ENCODE data around the gene BLOC1S2. TPM values are rescaled to one million over a fixed set of nuclear protein-coding genes. Genes with fewer than 3 reads are reported as not detected.

BLOC1S2 gene
- total and polyA plus RNA-seq, 2 of the 8 experiments (the other 6 are each of a cell fraction or from before 2014, with no cell fraction given): 25.1 to 50.6 TPM

- H4K5ac ChIP-seq (ENCODE audit: insufficient read length, low read depth, low read length): no peak overlapping the region
- no peak overlapping the region for H2BK15ac ChIP-seq (ENCODE audit: low read length)
- H4K20me1 ChIP-seq (replicated peaks in 1 of 2; ENCODE audit: control insufficient read depth in 1 of 2, insufficient read depth in 2 of 2, low read length in 2 of 2): no peaks in the 10 kb centered on the region
- no peak overlapping the region for H3K4me2 ChIP-seq (ENCODE audit: insufficient read depth in 1 of 2, low read depth in 2 of 2, low read length in 2 of 2)
- H3K9me3 ChIP-seq (ENCODE audit: insufficient read depth in 2 of 2, low read depth in 1 of 2, low read length in 1 of 2): peaks cover 0 to 4% of the 10 kb centered on the region in 2 experiments; a peak in 2 of 4 replicates
- DNase-seq (ENCODE audit: low read depth in 1 of 2, low spot score in 2 of 2) (no peak), FAIRE-seq (peak; percentile 99)
- H3K27me3 ChIP-seq (replicated peaks in 1 of 4; ENCODE audit: control insufficient read depth in 3 of 4, extremely low read depth in 1 of 4, insufficient read depth in 3 of 4, low read length in 3 of 4): no peaks in the 10 kb centered on the region
- H3K18ac ChIP-seq (ENCODE audit: extremely low read depth, low read length): no peak overlapping the region
- H3K23ac ChIP-seq (ENCODE audit: insufficient read length): no peak overlapping the region
- H3K56ac ChIP-seq (replicated peaks; ENCODE audit: insufficient read length, low read depth, low read length): no peak overlapping the region
- ChIA-PET CTCF (ENCODE audit: partially characterized antibody) (interaction anchor here (0.6 to 2.3 kb wide), 17 partner anchors 9 to 205 kb away, joined by 3 to 12 read pairs (median 3); partner anchors contain the start of genes PKD2L1 and WNT8B), POLR2A (ENCODE audit: partially characterized antibody) (interaction anchor here (0.9 kb wide), 2 partner anchors 17 to 43 kb away, joined by 3 to 5 read pairs; partner anchors contain the start of gene SCD)
- H2BK5ac ChIP-seq (ENCODE audit: low read depth, low read length): no peak overlapping the region
- H3K14ac ChIP-seq (ENCODE audit: insufficient read length): no peak overlapping the region
- WGBS, 2 experiments (ENCODE audit: extremely low coverage in 1 of 2, insufficient coverage in 1 of 2, insufficient read length in 1 of 2, insufficient replicate concordance in 2 of 2, low coverage in 1 of 2, low lambda C conversion rate in 2 of 2, missing lambda C conversion rate in 1 of 2): 60% methylated on average over 7 of the region's 7 CpGs; no CpG with 5 or more reads in 1 of the 2 experiments
- H2BK20ac ChIP-seq (ENCODE audit: low read length): no peak overlapping the region
- no peaks in the 10 kb centered on the region for H3K79me1 ChIP-seq (ENCODE audit: low read depth, low read length)
- no peak overlapping the region for H4K8ac ChIP-seq (ENCODE audit: extremely low read depth, insufficient read depth, low read length)
- H3K4me3 ChIP-seq (ENCODE audit: extremely low read depth in 1 of 4, insufficient read depth in 2 of 4, low read depth in 3 of 4, low read length in 4 of 4): no peak overlapping the region
- no peaks in the 10 kb centered on the region for H3K36me3 ChIP-seq (ENCODE audit: control insufficient read depth in 2 of 4, insufficient read depth in 4 of 4, low read length in 3 of 4)
- H2BK12ac ChIP-seq (ENCODE audit: low read depth, low read length): no peak overlapping the region
- H3K9ac ChIP-seq (replicated peaks in 1 of 4; ENCODE audit: extremely low read depth in 1 of 4, low read depth in 3 of 4, low read length in 3 of 4): no peak overlapping the region
- H3K4me1 ChIP-seq (replicated peaks in 1 of 4; ENCODE audit: control insufficient read depth in 3 of 4, insufficient read depth in 4 of 4, low read length in 3 of 4): peaks cover 0 to 11% (median 2%) of the 10 kb centered on the region in 4 experiments; a peak in 4 of 7 replicates
- H3K79me2 ChIP-seq (ENCODE audit: control insufficient read depth in 1 of 2, insufficient read depth in 2 of 2, low read length in 2 of 2): no peaks in the 10 kb centered on the region
- H2BK120ac ChIP-seq (replicated peaks; ENCODE audit: low read depth, low read length): no peak overlapping the region
- H2AK5ac ChIP-seq (ENCODE audit: low read depth, low read length): no peak overlapping the region
- H2AFZ ChIP-seq (ENCODE audit: low read length): no peak overlapping the region
- H4K91ac ChIP-seq (replicated peaks; ENCODE audit: insufficient read length, low read length): no peak overlapping the region
- no peak overlapping the region for H3K27ac ChIP-seq (ENCODE audit: low read depth, low read length)
- H3K4ac ChIP-seq (replicated peaks; ENCODE audit: insufficient read length, low read depth, low read length): no peak overlapping the region
- no peaks in the 10 kb centered on the region; the same call in 1 of the 2 replicates for H3K23me2 ChIP-seq (ENCODE audit: low read depth, low read length)
- TF ChIP-seq BRCA1 (IDR thresholded peaks at IDR 0.05; ENCODE audit: low read depth, low read length) (no peak), HDAC2 (IDR thresholded peaks at IDR 0.05; ENCODE audit: borderline replicate concordance in 1 of 2, low read depth in 2 of 2, low read length in 2 of 2) (no peak), ZNF274 (IDR thresholded peaks at IDR 0.05; ENCODE audit: borderline replicate concordance, extremely low read depth, low read length) (no peak), EP300 (IDR thresholded peaks at IDR 0.05; ENCODE audit: borderline replicate concordance in 1 of 2, low read depth in 2 of 2, low read length in 2 of 2) (no peak), YY1 (IDR thresholded peaks at IDR 0.05; ENCODE audit: low read depth, low read length) (no peak), ASH2L (IDR thresholded peaks at IDR 0.05; ENCODE audit: low read length) (no peak), CTCF (IDR thresholded peaks at IDR 0.05; ENCODE audit: control extremely low read depth in 1 of 3, insufficient read depth in 1 of 3, low read depth in 1 of 3, low read length in 3 of 3) (peak in 2 of 3 experiments; percentile 58 to 81; a peak in 3 of 4 replicates), RFX5 (IDR thresholded peaks at IDR 0.05; ENCODE audit: borderline replicate concordance, low read depth, low read length) (no peak), RAD21 (IDR thresholded peaks at IDR 0.05 in 1 of 2, conservative IDR thresholded peaks at IDR 0.05 in 1 of 2; ENCODE audit: low read depth in 2 of 2, low read length in 2 of 2) (peak; percentile 73 to 77)
These were observed 17.3 kb upstream of the BLOC1S2 start for GRCh38 chr10:100303724-100304319.
